Forelimb muscle (tissue), 1 donor: ENCODE results near the gene LOXL1. TPM values are rescaled to one million over a fixed set of nuclear protein-coding genes. Genes with fewer than 3 reads are reported as not detected.

ENCODE experiments used
- DNase-seq: peaks from one replicate; pipeline ENCODE4 v3.0.0-alpha.2; 2013; ENCODE audit warnings: low read depth
- polyA plus RNA-seq: library from polyadenylated mRNA; unstranded; fragments of 120-200 nt; gene quantifications from one replicate; pipeline ENCODE4 v1.2.1, GENCODE V29; 2013; ENCODE audit not compliant: insufficient read length

LOXL1 gene
- polyA plus RNA-seq, 1 donor, result 29.7 TPM

GRCh38 chr15:73899197-73900094 is 26.8 kb upstream of the LOXL1 start:
- DNase-seq, result no peak

- no peak for DNase-seq
Observed at GRCh38 chr15:73900095-73900712, 26.1 kb upstream of the LOXL1 start.

- no peak for DNase-seq
Observed at GRCh38 chr15:73901126-73901810, 25.0 kb upstream of the LOXL1 start.

GRCh38 chr15:73902121-73903020 is 23.9 kb upstream of the LOXL1 start:
- DNase-seq, result no peak

GRCh38 chr15:73904026-73904815 is 22.0 kb upstream of the LOXL1 start:
- no peak for DNase-seq

GRCh38 chr15:73905225-73905827 is 20.9 kb upstream of the LOXL1 start:
- no peak for DNase-seq

- DNase-seq, result no peak
Observed at GRCh38 chr15:73906346-73907034, 19.8 kb upstream of the LOXL1 start.

GRCh38 chr15:73907035-73907408 is 19.2 kb upstream of the LOXL1 start:
- no peak for DNase-seq

- no peak for DNase-seq
Observed at GRCh38 chr15:73908030-73908821, 18.0 kb upstream of the LOXL1 start.

- no peak for DNase-seq
Observed at GRCh38 chr15:73908822-73909122, 17.5 kb upstream of the LOXL1 start.

- no peak for DNase-seq
Observed at GRCh38 chr15:73909651-73910050, 16.6 kb upstream of the LOXL1 start.

- DNase-seq, result no peak
Observed at GRCh38 chr15:73910522-73911303, 15.5 kb upstream of the LOXL1 start.

- DNase-seq, result no peak
Observed at GRCh38 chr15:73912030-73912596, 14.1 kb upstream of the LOXL1 start.

GRCh38 chr15:73914145-73914544 is 12.1 kb upstream of the LOXL1 start:
- DNase-seq, result no peak

- no peak for DNase-seq
Observed at GRCh38 chr15:73915082-73915481, 11.2 kb upstream of the LOXL1 start.

- DNase-seq, result no peak
Observed at GRCh38 chr15:73918784-73919183, 7.5 kb upstream of the LOXL1 start.

- no peak for DNase-seq
Observed at GRCh38 chr15:73919706-73920105, 6.6 kb upstream of the LOXL1 start.
